Right lobe of liver (tissue), 6 donors: ENCODE data around the gene PREX1. TPM values are rescaled to one million over a fixed set of nuclear protein-coding genes. Genes with fewer than 3 reads are reported as not detected.
A peak's percentile ranks its signal among the peaks of the same experiment; 100 is the strongest.

Experiments used
- ATAC-seq, 4 donors: fragments of 200-7000 bp; cut with Tn5 transposase; one replicate each; pipeline ENCODE4 v1.9.1; 2020; ENCODE audit warnings: mild to moderate bottlenecking in 4 of 4, moderate library complexity in 4 of 4
- DNase-seq, 3 donors: peaks; one replicate each; pipeline ENCODE4 v3.0.0-alpha.2; 2020
- H3K27ac ChIP-seq, 3 donors: fragments of 200-600 bp; one replicate each; pipeline ENCODE4 v1.8.0; 2022
- H3K27me3 ChIP-seq, 2 donors: fragments of 200-600 bp; one replicate each; pipeline ENCODE4 v1.8.0; 2022
- H3K36me3 ChIP-seq, 4 donors: fragments of 200-600 bp; sonication (generic) in 1 of 4; one replicate each; pipeline versions ENCODE4 v1.5.1 to v1.8.0; 2017 to 2022; ENCODE audit warnings: control low read depth in 1 of 4
- H3K4me1 ChIP-seq, 4 donors: fragments of 200-600 bp; sonication (generic) in 1 of 4; one replicate each; pipeline versions ENCODE4 v1.5.1 to v1.8.0; 2017 to 2022; ENCODE audit warnings: control low read depth in 1 of 4
- H3K4me3 ChIP-seq, 3 donors: fragments of 200-600 bp; one replicate each; pipeline ENCODE4 v1.8.0; 2022
- H3K9me3 ChIP-seq, 4 donors: fragments of 200-600 bp; sonication (generic) in 1 of 4; one replicate each; pipeline versions ENCODE4 v1.5.1 to v1.8.0; 2017 to 2022; ENCODE audit warnings: control low read depth in 1 of 4
- CTCF ChIP-seq, 4 donors: fragments of 200-600 bp in 3 of 4; fragments of 450-650 bp in 1 of 4; IDR thresholded peaks; one replicate each; pipeline versions ENCODE4 v1.5.1 to v1.8.0; 2016 to 2022; ENCODE audit warnings: antibody characterized with exemption in 4 of 4, mild to moderate bottlenecking in 2 of 4
- POLR2A ChIP-seq: fragments of 450-650 bp; IDR thresholded peaks from one replicate; pipeline ENCODE4 v1.6.1; 2017; ENCODE audit warnings: antibody characterized with exemption, mild to moderate bottlenecking
- WGBS: methylation state at CpG from one replicate; pipeline ENCODE4 v1.1.6; 2018; ENCODE audit warnings: low coverage, low lambda C conversion rate; ENCODE audit not compliant: insufficient coverage; ENCODE audit errors: missing lambda C conversion rate; 5-methylcytosine and 5-hydroxymethylcytosine counted together
- intact Hi-C, 2 donors: fragments of 100-400 bp; cut with DNase I; formaldehyde crosslinking; loops; one replicate each; pipeline versions ENCODE4 v1.11.2 to v1.14.1; 2022
- total RNA-seq, 6 experiments: library from RNA; depleted of rRNA in 2 of 6; stranded (reverse); fragments of >200 nt in 2 of 6; fragmentation: NEBNext Ultra II Directional in 3 of 6; extraction: Animal tissue kit (Norgen Biotek cat#: 25700) in 3 of 6; gene quantifications; one replicate each; pipeline versions ENCODE4 v1.1.0 to v1.2.4, GENCODE V29; 2016 to 2023
- donor health status: DM: no; HTN: yes; CAD: no.
- donor health status: DM: no; HTN: no; CAD: no.
- donor health status: DM: no; HTN: no; CAD: no.
- donor health status: DM: no; HTN: yes; CAD: no.
- donor health status: DM: no; HTN: yes; CAD: no.

PREX1 gene
- total RNA-seq, 6 experiments from 2014 or later = 4.4 to 11.1 (median 8.7) TPM

GRCh38 chr20:48695738-48696137 lies 132.1 kb downstream of the PREX1 start:
- DNase-seq (no peak), ATAC-seq (no peak)
- no peaks in the 10 kb centered on the region for H3K27me3 ChIP-seq
- peaks cover 0 to 17% (median 6%) of the 10 kb centered on the region in 4 donors for H3K4me1 ChIP-seq
- no peak overlapping the region for H3K27ac ChIP-seq
- intact Hi-C loops = no loop called here
- no peaks in the 10 kb centered on the region for H3K9me3 ChIP-seq
- no peak for TF ChIP-seq POLR2A
- H3K4me3 ChIP-seq = no peak overlapping the region
- H3K36me3 ChIP-seq = peaks cover 0 to 4% (median 0%) of the 10 kb centered on the region in 4 donors

DNA sequence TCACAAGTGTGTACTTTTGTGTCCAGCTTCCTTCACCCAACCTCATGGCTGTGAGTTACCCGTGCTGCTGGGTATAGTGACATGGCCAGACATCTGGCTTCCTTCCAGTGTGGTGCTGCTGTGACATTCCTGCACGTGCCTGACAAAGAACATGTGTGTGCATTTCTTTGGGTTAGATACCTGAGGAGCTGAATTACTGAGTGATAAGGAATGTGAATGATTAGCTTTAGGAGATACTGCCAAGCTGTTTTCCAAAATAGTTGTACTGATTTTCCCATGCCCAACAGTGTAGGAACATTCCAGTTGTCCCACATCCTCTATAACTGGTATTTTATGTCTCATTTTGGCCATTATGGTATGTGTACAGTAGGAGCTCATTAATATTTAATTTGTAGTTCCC lies 132.5 kb downstream of the PREX1 start:
- ATAC-seq = no peak
- DNase-seq = no peak
- WGBS = 68% methylated on average over 2 of the region's 2 CpGs

DNA sequence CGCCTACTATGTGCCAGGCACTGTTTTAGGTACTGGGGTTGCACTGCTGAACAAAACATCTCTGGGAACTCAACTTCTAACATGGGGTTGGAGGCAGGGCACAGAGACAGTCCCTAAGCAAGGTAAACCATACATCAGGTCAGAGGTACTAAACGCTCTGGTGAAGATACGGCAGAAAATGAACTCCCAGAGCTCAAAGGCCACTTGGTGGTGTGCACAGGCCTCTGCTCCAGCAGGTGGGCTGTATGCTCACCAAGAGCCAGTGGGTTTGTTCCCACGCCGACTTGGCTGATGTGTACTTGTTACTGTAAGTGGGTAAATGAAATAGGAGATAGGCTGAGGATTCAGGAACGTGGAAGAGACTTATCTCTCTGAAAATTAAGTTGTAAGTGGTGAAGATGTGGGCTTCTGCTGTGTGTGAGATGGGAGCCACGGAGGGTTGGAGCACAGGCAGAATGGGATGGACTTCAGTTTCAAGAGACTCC lies 133.4 kb downstream of the PREX1 start:
- DNase-seq (no peak), ATAC-seq (no peak)
- Histone ChIP-seq H3K27me3 (no peaks in the 10 kb centered on the region), H3K27ac (no peak overlapping the region), H3K36me3 (no peaks in the 10 kb centered on the region), H3K9me3 (no peaks in the 10 kb centered on the region), H3K4me1 (peaks cover 0 to 17% (median 6%) of the 10 kb centered on the region in 4 donors), H3K4me3 (no peak overlapping the region)
- intact Hi-C loops = no loop called here
- TF ChIP-seq CTCF (IDR thresholded peaks at IDR 0.05) (no peak), POLR2A (no peak)
- 83% methylated on average over 7 of the region's 7 CpGs for WGBS

More for the DNA sequence above, 132.5 kb downstream of the PREX1 start:
- no peaks in the 10 kb centered on the region for H3K36me3 ChIP-seq
- H3K9me3 ChIP-seq = no peaks in the 10 kb centered on the region
- H3K4me1 ChIP-seq = peaks cover 0 to 17% (median 6%) of the 10 kb centered on the region in 4 donors
- intact Hi-C loops = no loop called here
- TF ChIP-seq CTCF (IDR thresholded peaks at IDR 0.05) (no peak), POLR2A (no peak)
- no peaks in the 10 kb centered on the region for H3K27me3 ChIP-seq
- no peak overlapping the region for H3K4me3 ChIP-seq
- no peak overlapping the region for H3K27ac ChIP-seq

DNA sequence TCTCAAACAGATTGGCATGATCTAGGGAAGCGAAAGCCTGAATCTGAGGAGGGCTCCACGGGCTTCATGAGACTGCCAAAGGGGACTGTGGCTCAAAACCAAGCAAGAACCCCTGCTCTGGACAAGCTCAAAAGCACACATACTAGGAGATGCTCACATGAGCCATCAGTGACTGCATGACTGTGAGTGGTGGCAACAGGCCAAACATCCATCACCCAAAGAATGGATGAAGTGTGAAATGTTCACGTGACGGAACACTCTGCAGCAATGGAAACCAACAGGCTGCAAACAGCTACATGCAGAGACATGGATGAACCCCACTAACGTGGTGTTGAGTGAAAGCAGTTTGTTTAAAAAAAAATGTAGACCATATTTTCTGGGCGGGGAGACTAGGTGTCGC lies 136.3 kb downstream of the PREX1 start:
- Histone ChIP-seq H3K9me3 (no peaks in the 10 kb centered on the region), H3K4me1 (peaks cover 0 to 8% (median 2%) of the 10 kb centered on the region in 4 donors), H3K27ac (no peak overlapping the region), H3K36me3 (no peaks in the 10 kb centered on the region), H3K27me3 (no peaks in the 10 kb centered on the region), H3K4me3 (no peak overlapping the region)
- ATAC-seq = no peak
- DNase-seq = no peak
- no peak for TF ChIP-seq CTCF (IDR thresholded peaks at IDR 0.05)
- TF ChIP-seq POLR2A = no peak
- intact Hi-C loops = no loop called here
- 67% methylated on average over 5 of the region's 7 CpGs for WGBS

- ATAC-seq (no peak), DNase-seq (peak in 1 of 3 donors; percentile 37)
- TF ChIP-seq CTCF (IDR thresholded peaks at IDR 0.05) (no peak), POLR2A (no peak)
- Histone ChIP-seq H3K4me3 (no peak overlapping the region), H3K36me3 (no peaks in the 10 kb centered on the region), H3K4me1 (peaks cover 0 to 15% (median 5%) of the 10 kb centered on the region in 4 donors), H3K9me3 (no peaks in the 10 kb centered on the region), H3K27ac (no peak overlapping the region), H3K27me3 (no peaks in the 10 kb centered on the region)
- intact Hi-C loops = no loop called here
- WGBS = 94% methylated on average over 11 of the region's 18 CpGs
Observed at GRCh38 chr20:48690888-48691287, 136.9 kb downstream of the PREX1 start.
